ENCODE measurements around the gene CST7.
"Not testable (repeated sequence)": the region's sequence is repeated elsewhere in the genome, so short reads cannot be mapped to it uniquely, and the experiment has no call there.

CST7 gene

DNA sequence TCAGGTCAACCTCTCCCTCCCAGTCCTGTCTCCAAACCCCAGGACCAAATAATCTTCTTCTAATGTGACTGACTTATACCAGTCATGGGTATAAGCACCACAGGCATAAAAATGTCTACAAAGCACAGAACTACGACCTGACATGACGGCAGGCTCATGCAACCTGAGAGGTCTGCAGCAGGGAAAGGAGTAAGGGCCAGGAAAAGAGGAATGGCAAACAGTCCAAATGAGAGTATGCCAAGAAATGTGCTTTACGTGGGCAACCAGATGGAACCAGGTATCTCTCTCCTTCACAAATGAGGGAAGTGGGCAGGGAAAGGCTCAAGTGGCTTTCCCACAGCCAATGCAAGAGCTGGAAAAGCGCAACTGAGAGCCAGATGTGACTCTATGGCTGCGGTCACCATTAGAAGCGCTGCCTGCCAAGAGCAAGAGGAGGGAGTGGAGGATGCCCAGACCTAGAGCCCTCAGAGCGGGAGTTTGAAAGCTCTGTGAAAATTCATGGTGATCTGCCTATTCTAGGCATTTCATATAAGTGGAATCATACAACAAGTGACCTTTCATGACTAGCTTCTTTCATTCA is 37.5 kb downstream of the CST7 start:
- DNase-seq (ENCODE audit: low read depth) = no peak

DNA sequence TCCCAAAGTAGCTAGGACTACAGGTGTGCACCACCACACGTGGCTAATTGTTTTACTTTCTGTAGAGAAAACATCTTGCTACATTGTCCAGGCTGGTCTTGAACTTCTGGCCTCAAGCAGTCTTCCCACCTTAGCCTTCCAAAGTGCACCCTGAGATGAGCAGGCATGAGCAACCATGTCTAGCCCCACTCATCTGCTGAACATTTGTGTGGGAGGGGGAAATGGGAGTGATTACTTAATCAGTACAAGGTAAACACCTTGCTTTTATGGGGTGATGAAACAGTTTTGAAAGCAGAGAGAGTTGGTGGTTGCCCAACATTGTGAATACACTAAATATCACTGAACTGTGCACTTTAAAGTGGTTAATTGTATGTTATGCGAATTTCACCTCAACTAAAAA is 38.2 kb downstream of the CST7 start:
- no peak for DNase-seq (ENCODE audit: low read depth)

DNA sequence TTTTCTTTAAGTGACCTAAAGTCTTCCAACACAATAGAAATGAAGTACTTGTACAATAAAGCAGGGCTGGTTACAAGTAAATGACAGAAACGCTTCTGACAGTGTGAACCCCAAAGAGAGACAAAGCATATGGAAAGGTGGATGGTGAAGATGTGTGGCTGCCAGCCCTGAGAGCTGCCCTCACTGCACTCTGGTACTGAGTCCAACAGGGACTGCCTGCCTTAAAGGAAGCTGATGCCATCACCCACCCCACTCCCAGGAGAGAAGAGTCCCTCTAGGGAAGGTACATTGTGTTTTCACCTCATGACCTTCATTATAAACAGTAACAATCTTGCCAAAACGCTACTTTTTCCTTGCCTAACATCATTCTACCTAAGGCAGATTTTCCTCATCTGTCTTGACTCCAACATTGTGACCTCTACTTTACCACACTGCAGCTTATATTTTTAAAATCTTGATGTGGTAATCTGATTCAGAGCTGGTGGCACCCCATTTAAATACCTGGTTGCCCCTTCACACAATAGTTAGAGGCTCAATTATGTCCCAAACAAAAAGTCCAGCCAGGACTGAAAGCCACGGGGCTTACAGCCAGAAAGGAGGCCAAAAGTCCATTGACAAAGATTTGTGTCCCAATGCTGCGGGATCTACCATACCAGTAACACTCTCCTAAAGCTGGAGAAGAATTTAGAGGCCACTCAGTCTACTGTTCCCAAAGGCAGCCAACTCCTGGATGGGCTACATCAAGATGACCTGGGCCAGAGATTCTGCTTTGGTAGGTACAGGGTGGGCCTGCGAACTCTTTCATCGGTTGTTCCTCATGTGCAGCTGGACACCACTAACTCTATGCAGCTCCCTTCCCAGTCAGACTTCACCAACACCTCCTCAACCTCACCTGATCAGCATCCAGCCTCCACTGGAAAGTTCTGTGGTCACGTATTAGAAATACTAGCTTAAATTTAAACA is 39.1 kb downstream of the CST7 start:
- no peak for DNase-seq (ENCODE audit: low read depth)

DNA sequence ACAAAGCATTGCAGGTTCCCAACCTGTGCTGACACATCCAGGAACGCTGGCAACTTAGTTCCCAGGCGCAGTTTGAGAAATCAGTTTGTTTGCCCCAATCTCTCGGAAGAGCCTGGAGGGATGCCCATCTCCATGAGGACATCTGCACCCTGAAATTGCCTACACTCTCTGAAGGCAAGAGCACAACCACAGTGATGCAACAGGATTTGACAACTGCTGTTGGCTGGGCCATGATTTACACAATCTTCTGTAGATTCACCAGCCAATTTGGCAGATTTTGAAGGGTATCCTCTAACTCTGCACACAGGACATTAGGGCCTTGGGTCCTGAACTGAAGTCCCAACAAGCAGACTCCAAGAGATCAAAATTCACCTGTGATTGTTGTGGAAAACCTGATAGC is 40.1 kb downstream of the CST7 start:
- no peak for DNase-seq (ENCODE audit: low read depth)

DNA sequence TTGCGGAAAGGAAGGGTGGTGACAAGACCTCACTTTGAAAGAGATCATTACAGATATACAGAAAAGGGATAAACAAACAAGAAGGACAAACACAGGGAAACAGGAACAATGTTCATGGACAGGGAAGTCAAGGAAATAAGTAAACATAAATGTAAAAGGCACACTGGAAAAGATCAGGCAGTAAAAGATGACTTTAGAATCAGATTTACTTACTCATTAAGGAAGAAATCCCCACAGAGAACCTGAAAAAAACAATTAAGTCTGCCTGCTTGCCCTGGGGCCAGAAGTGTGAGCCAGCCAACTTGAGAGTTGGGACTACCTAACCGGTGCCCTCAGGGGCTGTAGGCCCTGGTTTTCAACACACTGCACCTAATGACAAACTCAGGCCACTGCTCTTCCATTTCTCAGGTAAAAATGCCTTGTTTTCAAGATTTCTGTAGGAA is 41.8 kb downstream of the CST7 start:
- DNase-seq (ENCODE audit: low read depth) = no peak

DNA sequence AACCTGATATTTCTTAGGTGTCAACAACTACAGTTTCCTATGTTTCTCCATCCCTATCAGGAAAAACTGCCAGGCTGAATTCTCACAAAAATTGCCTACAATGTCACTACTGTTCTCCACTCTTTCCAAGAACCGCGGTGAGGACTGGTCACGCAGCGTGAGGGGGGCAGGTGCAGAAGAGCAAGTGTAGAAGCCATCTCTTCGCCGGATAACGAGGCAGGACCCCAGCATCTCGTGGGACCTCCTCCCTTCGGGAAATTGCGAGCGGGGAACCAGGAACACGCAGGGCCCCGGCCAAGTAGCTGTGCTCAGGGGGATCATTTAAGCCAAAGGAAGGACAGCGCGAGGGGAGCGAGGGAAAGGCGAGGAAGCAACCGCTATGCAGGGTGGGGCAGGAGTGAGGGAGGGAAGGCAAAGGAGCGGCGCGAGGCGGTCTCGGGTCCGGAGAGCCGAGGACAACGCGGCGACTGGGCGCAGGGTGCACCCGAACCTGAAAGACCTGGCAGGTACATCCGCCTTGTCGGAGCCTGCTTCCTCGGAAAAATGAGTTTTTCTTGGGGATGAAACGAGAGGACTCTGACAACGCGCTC is 42.9 kb downstream of the CST7 start:
- no peak for DNase-seq (ENCODE audit: low read depth)

DNA sequence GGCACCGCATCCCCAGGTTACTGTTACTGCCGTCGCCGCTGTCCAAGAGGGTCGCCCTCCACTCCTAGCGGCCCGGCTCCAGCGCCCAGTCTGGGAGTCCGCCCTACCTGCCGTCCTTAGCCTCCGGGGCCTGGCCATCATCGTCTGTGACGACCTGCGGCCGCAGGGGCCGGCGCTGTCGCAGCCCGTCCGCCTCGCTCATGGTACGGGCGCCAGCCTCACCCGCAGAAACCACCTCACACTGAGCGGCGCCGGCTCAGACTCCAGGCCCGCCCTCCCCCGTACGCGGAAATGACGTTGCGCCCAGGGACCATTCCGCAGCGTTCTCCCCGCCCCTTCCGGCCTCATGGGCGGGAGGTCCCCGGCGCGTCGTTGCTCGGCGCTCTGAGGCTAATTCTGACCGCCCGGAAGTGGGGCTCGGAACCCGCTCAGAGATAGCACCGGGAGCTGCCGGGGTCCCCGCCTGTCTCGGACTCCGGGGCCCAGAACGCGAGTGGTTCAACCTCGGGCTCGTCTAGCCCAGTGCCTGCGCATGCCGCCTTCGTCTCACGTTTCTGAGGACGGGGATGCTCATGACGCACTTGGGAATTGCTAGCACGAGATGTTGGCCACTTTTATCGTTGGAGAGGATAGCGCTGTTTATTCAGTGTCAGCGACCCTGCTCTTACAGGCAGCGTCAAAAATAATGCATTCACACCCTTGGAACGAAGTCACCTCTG is 43.6 kb downstream of the CST7 start, which contains the start of gene APMAP:
TSS of gene APMAP (minus strand) at position 265 of the 719 bp plus-strand sequence. CDS start at position 202, 63 bp downstream.
- peak; percentile 67 for DNase-seq (ENCODE audit: low read depth)

DNA sequence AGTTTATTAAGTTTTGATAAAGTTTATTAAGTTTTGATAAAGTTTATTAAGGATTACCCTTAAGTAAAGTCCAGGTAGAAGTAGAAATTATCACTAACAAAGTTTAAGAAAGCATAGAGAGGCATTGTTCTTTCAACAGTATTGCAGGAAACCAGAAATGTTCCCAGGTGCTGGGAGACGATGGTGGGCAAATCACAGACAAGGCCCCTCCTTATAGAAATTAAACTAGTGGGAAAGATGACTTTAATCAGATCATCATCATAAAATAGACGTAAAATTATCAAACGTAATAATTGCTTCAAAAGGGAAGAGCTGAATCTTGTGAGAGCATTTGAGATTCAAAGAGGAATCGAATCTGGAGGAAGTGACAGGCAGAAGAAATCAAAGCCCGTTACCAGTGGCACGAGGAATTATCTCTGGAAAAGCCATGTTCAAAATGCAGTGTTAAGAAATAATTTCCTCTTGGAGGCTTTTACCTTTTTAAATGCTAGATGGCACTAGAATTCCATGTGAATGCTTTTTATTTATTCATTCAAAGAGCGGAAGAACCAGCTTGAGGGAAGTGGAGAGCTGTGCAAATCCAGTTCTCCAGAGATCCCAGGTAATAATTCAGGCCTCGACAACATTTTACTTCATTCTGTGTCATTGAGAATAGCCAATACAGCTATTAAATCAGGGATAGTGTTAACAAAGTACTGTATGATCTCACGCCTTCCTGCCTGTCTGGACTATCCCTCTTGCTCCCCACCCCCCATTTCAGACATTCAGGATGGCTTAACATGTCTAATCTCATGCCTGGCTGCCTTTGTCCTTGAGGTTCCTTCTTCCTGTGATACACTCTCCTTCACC is 44.5 kb downstream of the CST7 start:
- DNase-seq (ENCODE audit: low read depth) = peak; percentile 52

DNA sequence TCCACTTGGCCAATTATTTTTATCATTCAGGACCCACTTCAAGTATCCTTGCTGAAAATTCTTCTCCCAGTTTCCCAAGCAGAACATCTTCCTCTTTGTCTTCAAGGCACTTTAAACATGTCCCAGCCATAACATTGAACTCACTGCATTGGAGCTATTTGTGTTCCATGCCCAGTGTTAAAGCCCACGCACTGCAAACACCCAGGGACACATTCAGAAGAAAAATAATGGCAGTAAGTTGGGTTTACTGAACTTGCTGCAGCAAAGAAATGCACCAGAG is 45.1 kb downstream of the CST7 start:
- DNase-seq (ENCODE audit: low read depth) = no peak

DNA sequence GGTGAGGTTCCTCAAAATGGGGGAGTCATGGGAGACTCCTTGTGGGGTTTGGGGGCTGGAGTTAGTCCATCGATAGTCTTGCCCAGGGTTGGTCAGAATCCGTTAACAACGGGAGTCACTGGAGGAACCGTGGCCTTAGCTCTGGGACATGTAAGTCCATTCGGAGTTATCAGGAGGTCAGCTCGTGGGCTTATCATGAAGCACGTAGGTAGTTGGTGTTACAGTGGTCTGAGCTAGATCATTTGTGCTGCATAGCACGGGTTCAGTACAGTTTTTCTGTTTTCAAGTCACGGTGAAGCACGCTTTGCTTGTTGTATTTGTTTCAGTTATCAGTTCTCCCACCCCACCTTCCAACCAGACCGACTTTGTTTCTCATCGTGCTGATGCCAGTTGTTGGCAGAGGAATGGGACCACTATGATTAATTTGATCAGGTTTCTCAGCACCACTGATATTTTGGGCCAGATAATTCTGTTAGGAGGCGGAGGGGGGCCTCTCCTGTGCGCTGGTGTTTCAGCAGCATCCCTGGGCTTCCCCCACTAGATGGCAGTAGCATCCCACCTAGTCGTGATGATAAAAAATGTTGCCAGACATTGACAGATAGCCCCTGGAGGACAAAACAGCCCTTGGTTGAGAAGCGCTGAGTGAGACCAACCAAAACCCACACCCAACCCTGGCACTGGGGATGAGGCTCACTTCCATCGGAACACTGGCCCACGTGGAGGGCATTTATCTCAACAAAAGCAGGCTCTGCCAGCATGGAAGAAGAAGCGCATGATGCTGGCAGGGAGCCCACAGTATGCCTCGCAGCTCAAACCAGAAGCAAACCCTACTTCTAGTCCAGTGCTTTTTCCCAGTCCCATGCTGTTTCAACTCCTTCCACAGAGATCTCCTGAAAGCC is 45.6 kb downstream of the CST7 start:
- peak; percentile 54 for DNase-seq (ENCODE audit: low read depth)

DNA sequence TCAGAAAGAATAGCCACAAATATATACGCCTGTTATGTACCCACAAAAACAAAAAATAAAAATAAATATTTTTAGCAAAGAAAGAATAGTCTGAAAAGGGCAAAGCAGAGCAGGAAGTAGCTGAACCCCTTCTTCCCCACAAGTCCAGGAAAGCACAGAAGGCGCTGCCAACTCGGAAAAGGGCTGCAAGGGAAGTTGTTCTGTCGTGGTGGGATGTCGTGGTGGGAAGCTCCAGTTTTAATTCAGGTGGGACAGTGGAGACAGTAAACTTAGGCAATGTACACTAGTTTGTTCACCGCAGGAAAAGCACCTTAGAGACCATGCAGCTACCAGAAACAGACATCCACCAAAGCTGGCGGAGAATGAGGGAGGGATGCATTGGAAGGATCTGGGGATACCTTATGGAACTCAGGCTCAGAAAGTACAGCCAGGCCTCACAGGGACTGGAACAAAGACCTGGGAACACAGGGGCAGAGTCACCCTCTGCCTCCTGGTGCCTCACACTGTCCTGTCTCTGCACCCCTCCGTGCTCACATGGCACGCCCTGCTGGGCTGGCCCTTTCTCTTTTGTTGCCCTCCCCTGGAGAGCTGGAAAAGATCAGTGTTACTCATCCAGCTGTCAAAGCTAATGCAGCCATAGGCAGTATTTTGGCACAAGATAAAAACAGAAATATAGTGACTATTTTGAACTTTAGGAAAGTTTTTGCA is 46.8 kb downstream of the CST7 start:
- DNase-seq (ENCODE audit: low read depth) = no peak

DNA sequence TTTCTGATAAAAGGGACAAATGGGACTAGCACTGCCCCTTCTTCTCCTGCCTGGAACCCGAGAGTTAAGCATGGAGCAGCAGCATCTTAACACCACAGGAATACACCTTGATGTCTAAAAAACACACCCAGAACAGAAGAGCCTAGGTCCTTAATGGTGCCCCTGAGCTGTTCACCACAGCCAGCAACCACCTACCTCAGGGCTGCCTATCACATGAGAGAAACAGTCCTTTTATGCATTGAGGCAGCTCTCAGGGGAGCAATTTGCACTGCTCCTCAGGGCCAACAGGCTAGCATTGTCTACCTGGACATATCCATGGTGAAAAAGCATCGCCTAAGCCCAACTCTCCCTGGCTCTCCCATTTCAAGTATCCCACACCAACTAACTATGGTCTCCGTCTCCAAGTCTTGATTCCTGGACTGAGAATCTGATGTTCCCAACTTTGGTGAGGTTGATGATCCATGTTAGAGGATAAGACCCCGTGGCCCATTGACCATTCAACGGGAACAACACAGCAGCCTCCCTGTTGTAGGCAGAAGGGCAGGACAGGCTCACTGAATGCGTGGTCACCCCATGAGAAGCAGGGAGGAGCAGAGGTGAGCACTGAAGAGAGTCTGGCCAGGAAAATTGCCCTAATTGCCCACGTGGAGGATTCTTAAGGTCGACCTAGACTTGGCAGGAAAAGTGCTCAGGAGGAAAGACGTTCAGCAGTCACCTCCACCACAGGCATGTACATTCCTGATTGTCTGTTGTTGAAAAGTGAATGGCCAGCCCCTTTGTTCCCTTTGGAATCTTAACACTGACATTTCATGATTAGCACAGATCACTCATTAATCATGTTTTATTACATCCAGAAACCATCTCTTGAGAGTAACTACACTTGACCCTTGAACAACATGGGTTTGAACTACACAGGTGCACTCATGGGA is 47.6 kb downstream of the CST7 start:
- DNase-seq (ENCODE audit: low read depth) = no peak

DNA sequence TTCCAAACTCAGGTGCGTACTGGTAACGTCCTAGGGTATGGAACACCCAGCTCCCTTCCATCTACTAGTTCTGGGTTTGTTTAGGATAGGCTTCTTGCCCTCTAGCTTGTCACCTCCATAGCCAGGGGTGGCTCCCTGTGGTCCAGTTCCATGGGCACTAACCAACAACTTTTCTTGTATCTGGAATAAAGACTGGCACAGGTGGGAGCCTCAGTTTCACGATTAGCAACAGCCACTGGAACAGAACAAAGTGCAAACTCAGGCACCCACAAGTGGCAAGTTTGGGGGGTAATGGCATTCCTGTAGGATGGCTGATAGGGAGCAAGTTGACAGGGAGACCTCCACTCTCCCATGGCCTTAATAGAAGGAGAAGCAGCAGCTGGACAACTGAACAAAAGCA is 49.1 kb downstream of the CST7 start:
- no peak for DNase-seq (ENCODE audit: low read depth)

DNA sequence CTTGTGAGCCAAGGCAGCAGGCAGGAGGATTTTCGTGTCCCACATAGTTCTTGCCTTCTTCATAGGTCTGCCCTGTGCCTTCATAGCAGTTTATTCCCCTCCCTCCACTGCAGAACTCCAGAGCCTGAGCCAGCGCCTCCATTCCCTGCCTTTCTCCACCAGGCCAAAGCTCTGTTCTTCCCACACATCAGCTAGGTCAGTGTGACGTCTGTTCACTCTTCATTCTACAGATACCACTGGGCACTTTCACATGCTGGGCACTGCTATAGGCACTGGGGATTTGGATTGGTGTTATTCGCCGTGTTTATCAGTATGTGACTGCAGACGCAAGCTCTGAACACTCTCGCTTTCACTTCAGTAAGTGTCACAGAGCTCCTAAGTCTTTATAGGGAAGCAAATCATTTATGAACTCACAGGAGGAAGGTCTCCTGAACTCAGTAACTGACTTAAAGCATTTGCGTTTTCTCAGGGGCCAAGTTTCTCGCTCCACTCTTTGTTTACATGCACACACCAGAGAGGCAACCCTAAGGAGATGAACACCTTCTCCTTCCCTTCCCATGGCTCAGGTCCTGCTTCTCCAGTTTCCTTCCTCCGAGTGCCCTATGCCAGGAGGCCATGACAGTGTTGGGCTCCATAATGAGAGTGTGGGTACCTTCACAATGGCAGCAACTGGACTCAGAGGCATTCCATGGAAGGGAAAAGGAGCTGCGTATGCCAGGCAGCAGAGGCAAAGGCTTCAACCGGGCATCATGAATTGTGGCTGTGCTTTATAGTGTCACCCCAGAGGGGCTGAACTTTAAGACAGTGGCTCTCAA is 49.8 kb downstream of the CST7 start:
- no peak for DNase-seq (ENCODE audit: low read depth)

DNA sequence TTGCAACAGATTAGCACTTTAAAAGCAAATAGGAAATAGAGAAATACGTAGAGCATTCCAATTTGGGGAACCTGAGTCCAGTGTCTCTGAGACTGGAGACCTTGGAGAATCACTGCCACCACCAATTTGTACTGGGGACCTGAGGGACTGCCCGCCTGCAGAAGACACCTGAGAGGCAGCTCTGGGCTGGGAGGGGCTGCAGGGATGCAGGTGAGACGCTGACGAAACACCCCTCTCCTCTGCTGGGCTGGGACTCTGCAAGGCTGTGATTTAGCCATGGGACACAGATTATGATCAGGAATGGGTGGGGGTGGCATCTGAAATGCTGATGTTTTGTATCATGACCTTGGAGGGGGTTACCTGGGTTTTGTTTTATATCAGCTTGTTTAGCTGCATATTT is 50.5 kb downstream of the CST7 start:
- no peak for DNase-seq (ENCODE audit: low read depth)

DNA sequence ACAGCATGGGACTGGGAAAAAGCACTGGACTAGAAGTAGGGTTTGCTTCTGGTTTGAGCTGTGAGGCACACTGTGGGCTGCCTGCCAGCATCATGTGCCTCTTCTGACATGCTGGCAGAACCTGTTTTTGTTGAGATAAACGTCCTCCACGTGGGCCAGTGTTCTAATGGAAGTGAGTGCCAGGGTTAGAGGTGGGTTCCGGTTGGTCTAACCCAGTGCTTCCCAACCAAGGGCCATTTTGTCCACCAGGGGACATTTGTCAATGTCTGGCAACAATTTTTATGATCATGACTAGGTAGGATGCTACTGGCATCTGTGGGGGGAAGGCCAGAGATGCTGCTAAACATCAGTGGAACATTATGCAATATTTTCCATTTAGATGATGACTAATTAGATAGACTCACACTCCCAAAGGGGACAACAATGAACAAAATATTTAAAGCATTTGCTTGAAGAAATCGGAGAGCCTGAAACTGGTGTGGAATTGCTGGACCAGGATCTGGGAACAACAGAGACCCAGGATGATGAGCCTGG is 51.3 kb downstream of the CST7 start:
- peak; percentile 94 for DNase-seq (ENCODE audit: low read depth)

DNA sequence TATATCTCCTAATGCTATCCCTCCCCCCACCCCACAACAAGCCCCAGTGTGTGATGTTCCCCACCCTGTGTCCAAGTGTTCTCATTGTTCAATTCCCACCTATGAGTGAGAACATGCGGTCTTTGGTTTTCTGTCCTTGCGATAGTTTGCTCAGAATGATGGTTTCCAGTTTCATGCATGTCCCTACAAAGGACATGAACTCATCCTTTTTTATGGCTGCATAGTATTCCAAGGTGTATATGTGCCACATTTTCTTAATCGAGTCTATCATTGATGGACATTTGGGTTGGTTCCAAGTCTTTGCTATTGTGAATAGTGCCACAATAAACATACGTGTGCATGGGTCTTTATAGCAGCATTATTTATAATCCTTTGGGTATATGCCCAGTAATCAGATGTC is 52.3 kb downstream of the CST7 start:
- not testable (repeated sequence) for DNase-seq (ENCODE audit: low read depth)

DNA sequence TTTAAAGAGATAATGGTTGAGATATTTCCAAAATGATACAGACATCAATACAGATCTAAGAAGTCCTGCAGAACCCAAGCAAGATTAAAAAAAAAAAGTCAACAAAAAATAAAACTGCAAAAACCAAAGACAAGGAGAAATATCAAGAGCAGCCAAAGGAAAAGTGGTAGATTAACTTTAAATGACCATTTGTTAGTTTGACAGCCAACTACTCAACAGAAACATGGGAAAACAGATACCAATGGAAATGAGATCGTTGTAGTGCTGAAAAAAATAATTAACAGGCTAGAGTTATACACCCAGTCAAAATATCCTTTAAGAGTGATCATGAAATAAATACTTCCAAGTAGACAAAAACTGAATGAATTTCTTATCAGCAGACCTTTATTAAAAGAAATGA is 53.9 kb downstream of the CST7 start:
- DNase-seq (ENCODE audit: low read depth) = no peak

All from HS-5 (cell line).